ENCODE measurements around the gene VSTM2B.

The VSTM2B gene

GRCh38 chr19:29524201-29524911 lies 1.4 kb upstream of the VSTM2B start:
- DNase-seq (ENCODE audit: low read depth): no peak
- H3K4me3 ChIP-seq (ENCODE audit: low read depth, low read length): no peak overlapping the region
- TF ChIP-seq, protein P1, sequence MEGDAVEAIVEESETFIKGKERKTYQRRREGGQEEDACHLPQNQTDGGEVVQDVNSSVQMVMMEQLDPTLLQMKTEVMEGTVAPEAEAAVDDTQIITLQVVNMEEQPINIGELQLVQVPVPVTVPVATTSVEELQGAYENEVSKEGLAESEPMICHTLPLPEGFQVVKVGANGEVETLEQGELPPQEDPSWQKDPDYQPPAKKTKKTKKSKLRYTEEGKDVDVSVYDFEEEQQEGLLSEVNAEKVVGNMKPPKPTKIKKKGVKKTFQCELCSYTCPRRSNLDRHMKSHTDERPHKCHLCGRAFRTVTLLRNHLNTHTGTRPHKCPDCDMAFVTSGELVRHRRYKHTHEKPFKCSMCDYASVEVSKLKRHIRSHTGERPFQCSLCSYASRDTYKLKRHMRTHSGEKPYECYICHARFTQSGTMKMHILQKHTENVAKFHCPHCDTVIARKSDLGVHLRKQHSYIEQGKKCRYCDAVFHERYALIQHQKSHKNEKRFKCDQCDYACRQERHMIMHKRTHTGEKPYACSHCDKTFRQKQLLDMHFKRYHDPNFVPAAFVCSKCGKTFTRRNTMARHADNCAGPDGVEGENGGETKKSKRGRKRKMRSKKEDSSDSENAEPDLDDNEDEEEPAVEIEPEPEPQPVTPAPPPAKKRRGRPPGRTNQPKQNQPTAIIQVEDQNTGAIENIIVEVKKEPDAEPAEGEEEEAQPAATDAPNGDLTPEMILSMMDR (IDR thresholded peaks at IDR 0.05; ENCODE audit: insufficient read depth, low read depth, low read length, missing control alignments): no peak

- TF ChIP-seq, protein P1 (IDR thresholded peaks at IDR 0.05; ENCODE audit: insufficient read depth, low read depth, low read length, missing control alignments): no peak
- H3K4me3 ChIP-seq (ENCODE audit: low read depth, low read length): no peak overlapping the region
- no peak for DNase-seq (ENCODE audit: low read depth)
Measured at GRCh38 chr19:29524912-29525831, 622 bp upstream of the VSTM2B start.

GRCh38 chr19:29526730-29527499 lies 1.1 kb downstream of the VSTM2B start:
- no peak for DNase-seq (ENCODE audit: low read depth)
- no peak overlapping the region for H3K4me3 ChIP-seq (ENCODE audit: low read depth, low read length)
- TF ChIP-seq, protein P1 (IDR thresholded peaks at IDR 0.05; ENCODE audit: insufficient read depth, low read depth, low read length, missing control alignments): no peak

GRCh38 chr19:29527500-29528328 lies 1.9 kb downstream of the VSTM2B start:
- no peak for DNase-seq (ENCODE audit: low read depth)
- H3K4me3 ChIP-seq (ENCODE audit: low read depth, low read length): no peak overlapping the region
- TF ChIP-seq, protein P1 (IDR thresholded peaks at IDR 0.05; ENCODE audit: insufficient read depth, low read depth, low read length, missing control alignments): peak; percentile 8

DNA sequence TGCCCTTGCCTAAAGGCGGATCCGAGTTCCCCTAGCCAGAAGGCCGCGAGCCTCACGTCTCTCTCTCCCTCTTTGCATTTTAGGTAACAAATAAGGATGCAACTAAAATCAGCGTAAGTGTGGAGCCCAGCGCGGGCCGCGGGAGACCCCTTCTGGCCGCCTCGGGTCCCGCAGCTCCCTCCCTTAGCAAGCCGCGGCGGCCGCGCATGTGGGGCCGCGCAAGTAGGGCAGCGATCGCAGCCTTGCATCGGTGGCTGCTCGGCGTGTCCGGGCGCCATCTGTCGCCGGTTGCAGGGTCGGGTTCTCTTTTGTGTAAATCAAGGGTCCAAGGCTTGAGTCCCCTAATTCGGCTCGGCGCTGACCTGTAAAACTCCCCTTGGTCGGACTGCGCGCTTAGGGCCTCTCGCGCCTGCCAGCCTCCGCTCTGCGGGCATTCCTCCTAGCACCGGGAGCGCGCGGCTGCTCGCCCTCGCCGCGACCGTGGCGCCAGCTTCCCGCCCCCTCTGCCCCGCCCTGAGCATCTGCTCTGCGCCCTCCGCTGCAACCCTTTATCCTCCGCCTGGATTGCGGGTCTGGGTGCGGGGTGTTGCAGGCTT lies 2.7 kb downstream of the VSTM2B start:
- TF ChIP-seq, protein P1 (IDR thresholded peaks at IDR 0.05; ENCODE audit: insufficient read depth, low read depth, low read length, missing control alignments): peak; percentile 74
- peak; percentile 82 for DNase-seq (ENCODE audit: low read depth)
- no peak overlapping the region; the same call in 1 of the 2 replicates for H3K4me3 ChIP-seq (ENCODE audit: low read depth, low read length)
